Upper lobe of left lung (tissue), 4 donors: Measurements from ENCODE around the gene PLTP.

Experiments
- CTCF ChIP-seq, 6 experiments: fragments of 450-650 bp in 4 of 6; fragments of 200-600 bp in 2 of 6; sonication (generic) in 2 of 6; IDR thresholded peaks; one replicate each; pipeline ENCODE4 v1.5.1; 2016 to 2019; ENCODE audit warnings: antibody characterized with exemption in 6 of 6
- EP300 ChIP-seq, 4 donors: sonication (generic); formaldehyde crosslinking; IDR thresholded peaks; one replicate each; pipeline ENCODE4 v1.5.1; 2017; ENCODE audit warnings: antibody characterized with exemption in 4 of 4, control low read depth in 2 of 4
- POLR2A ChIP-seq, 4 donors: fragments of 450-650 bp; IDR thresholded peaks; one replicate each; pipeline ENCODE4 v1.5.1; 2016 to 2017; ENCODE audit warnings: antibody characterized with exemption in 4 of 4, mild to moderate bottlenecking in 2 of 4

- no peak for TF ChIP-seq POLR2A (IDR thresholded peaks at IDR 0.05)
- no peak for TF ChIP-seq EP300 (IDR thresholded peaks at IDR 0.05)
- TF ChIP-seq CTCF (IDR thresholded peaks at IDR 0.05) = no peak
Measured at GRCh38 chr20:45946149-45946970, 34.4 kb upstream of the PLTP start.
